GM19463 (cell line): ENCODE data around the gene ASPM.

Experiments used
- ATAC-seq: cut with Tn5 transposase; IDR thresholded peaks from one replicate; pipeline ENCODE4 v1.9.1; 2021; ENCODE audit warnings: mild to moderate bottlenecking, moderate library complexity; ENCODE audit not compliant: unreplicated experiment

Gene ASPM

DNA sequence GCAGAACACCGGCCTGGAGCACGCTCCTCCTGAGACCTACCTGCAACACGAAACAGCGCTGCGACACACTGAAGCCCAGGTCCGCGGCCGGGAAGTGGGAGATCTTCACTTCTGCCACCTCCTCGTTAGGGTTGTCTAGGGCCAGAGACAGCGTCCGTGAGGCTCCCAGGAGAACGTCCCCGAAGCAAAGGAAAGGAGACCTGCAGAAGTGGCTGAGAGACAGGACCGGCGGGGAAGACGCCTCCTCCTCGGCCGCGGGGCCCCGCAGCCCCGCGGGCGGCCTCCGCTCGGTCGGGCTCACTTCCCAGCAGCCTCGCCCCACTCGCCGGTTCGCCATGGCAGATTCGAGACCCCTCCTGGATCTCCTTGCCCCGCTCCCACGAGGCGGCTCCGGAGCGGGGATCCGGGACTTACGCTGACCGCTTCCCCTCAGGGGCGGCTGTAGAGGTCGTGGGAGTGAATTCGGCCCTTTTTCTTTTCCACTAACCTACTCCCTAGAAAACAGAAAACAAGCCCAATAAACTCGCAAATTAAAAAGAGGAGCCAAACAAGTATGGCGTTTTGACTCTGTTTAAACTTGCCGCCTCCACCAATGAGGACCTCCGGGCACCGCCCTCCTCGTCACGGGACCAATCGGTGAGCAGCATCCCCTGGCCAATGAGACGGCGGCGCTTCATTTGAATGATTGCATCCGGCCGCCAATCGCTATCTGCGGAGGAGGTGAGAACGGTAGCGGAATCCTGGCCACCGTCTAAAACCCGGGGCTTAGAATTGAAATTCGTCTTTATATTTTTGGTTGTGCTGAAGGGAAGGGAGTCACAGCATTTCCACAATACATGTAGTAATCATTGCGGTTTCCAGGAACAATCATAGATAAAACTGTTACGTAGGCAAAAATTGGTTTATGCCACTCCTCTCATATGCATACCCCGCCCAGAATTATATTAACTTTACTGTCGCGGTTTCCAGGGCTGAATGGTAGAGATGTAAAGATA, at the start of gene ASPM:
Gene ASPM, minus strand, starts transcription at position 569 of the 995 bp plus-strand sequence. Its CDS starts 232 bp downstream, at position 337.
- ATAC-seq, result peak; percentile 98

- ATAC-seq, result no peak
These were observed 48.6 kb upstream of the ASPM start for GRCh38 chr1:197195100-197195499.

DNA sequence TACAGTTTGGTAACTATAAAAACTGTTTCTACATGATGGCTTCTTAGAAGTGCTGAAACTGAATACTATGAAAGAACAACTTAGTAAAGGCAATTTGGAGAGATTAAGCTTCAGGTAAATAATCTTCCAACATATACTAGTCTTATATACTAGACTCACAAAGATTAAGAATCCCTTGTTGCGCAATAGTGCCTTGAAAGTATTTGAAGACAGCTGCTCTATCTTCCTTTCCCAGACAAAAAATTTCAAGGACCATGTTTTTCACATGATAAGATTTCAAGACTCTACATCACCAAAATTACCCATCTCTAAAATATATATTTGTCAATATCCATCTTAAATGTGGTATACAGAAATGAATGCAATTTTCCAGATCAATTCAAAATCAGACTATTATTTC, 37.7 kb upstream of the ASPM start:
- ATAC-seq, result no peak

DNA sequence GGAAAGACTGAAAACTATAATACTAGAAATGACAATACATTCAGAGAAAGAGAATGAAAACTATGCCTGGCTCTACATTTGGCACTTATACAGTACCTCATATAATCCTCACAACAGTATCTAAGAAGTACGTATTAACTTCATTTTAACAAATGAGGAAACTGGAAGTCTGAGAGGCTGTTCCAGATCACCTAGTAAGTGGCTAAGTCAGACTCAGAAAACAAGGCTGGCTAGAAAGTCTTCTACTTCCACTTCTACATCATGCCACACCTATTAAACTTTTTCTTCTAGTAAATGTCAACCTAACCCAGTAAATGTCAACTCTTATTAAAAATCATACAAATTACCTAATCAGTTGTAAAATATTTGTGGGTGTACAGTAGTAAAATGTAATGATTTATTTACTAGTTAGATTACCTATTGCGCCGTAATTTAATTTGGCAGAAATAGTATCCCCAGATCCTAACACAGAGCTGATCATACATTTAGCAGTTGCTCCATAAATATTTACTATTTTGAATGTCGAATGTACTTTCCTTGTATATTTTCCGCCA, 36.8 kb upstream of the ASPM start:
- no peak for ATAC-seq

GRCh38 chr1:197182716-197183115, 36.2 kb upstream of the ASPM start:
- no peak for ATAC-seq

- ATAC-seq, result peak; percentile 38
These were observed 35.5 kb upstream of the ASPM start for GRCh38 chr1:197181982-197182381.

GRCh38 chr1:197180252-197180878, 33.9 kb upstream of the ASPM start:
- ATAC-seq, result peak; percentile 49

GRCh38 chr1:197178998-197179397, 32.5 kb upstream of the ASPM start:
- ATAC-seq, result peak; percentile 50

- ATAC-seq, result no peak
These were observed 28.3 kb upstream of the ASPM start for GRCh38 chr1:197174818-197175217.

- no peak for ATAC-seq
These were observed 27.4 kb upstream of the ASPM start for GRCh38 chr1:197173571-197174507.

GRCh38 chr1:197171531-197171930, 25.1 kb upstream of the ASPM start:
- ATAC-seq, result no peak

GRCh38 chr1:197170538-197170937, 24.1 kb upstream of the ASPM start:
- no peak for ATAC-seq

DNA sequence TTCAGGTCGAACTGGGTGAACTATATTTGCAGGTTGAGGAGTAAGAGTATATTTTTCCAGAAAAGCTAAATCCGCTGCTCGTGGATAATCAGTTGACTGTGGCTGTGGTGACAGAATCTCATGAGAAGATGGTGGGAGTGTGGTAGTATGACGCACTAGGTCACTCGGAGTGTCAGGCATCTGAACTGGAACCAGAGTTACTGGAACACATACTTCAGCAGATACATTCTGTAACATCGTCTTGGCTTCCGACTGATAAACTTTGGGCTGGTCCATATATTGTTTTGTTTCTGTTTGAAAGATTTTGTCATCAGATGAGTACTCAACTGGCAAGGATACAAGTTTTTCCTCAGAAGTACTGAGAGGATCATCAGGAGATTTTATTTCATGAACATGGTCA, 13.0 kb upstream of the ASPM start:
- ATAC-seq, result no peak

DNA sequence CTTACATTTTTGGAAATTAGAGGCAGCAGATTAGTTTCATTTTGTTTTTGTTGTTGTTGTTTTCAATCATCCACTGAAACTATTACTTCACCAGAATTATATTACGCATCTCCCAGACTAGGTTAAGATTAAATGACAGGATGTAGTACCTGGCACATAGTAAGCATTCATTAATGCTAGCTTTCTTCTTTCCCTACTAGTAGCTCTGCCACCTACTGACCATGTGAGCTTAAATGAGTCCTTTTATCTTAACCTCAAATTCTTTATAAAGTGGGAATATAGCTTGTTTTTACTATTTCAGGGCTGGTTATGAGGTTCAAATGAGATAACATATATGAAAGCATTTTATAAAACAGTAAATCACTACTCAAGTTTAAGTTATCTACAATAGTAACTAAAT, 10.2 kb upstream of the ASPM start:
- no peak for ATAC-seq

DNA sequence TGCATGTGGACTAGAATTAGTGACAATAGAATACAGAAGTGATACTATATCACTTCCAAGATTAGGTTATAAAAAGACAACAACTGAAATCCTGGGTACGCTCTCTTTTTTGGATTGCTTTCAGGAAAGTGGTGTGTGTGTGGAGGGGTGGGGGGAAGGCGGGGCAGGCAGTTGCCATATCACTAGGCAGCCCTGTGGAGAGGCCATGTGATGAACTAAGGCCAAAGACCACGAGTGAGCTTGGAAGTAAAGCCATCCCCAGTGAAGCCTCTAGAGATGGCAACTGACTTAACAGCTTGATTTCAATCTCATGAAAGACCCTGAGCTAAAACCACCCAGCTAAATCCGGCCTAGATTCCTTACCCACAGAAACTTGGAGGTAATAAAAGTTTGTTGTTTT, 6.2 kb upstream of the ASPM start:
- no peak for ATAC-seq

DNA sequence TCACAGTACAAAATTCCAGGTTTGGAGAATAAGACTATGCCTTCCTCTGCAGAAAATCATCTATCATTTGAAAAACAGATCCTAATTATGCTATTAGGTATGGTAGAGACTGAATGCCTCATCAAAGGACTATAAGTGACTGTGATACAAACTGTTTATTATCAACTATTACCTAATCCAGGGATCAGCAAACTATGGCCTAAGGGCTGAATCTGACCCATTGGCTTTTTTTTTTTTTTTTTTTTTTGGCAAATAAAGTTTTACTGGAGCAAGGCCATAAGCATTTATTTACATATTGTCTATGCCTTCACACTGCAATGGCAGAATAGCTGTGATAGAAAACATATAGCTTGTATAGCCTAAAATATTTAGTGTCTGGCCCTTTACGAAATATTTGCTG, 4.7 kb upstream of the ASPM start:
- ATAC-seq, result no peak

DNA sequence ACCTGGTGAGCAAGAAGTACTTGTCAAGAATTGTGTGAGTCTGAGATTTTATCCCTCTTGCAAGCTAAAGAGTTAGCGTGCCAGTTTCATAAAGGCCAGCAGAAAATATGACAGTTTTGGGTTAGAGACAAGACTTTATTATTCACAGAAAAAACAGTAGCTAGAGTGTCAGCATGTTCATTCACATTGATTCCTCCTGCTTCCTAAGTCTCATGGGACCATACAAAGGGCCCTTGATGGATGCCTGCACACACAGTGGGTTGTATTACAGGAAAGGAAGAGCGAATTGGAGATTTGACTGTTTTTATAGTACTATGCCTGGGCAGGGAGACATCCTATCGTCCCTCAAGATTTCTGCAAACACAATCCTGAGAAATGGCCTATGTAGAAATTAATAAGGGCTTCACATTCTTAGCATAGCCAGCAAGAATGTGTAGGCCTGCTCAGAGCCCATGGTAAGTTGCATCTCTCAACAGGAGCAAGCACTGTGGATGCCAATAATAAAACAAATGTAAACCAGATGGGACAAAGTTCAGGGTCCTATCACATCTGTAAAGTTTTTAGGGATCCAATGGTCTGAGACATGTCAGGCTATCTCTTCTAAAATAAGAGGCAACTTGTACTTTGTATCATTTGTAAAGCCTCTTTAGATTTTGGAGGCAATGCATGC, 4.0 kb upstream of the ASPM start:
- ATAC-seq, result no peak

- no peak for ATAC-seq
These were observed 2.9 kb upstream of the ASPM start for GRCh38 chr1:197149340-197149739.

DNA sequence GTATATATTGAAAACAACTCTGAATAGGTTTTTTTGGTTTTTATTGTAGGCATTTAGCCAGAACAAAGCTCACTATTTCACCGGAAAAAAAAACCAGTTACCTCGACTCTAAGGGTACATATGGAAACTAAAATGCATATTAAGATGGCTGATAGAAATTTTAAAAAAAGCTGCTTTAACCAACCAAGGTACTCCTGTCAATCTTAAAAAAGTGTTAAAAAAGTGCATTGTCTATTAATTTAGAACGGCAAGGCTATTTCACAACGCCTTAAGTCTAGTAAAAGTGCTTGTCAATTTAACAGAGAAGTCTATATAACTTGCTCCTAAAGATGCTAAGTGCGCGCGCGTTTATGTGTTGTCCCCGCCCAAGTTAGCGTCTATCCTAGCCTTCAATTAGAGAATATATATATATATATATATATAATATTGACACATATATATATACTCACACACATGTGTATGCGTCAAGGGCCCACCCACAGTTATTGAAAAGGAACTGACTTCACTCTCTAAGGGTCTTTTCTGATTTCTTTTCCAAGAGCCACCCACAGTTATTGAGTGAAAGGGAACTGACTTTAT, 934 bp downstream of the ASPM start:
- no peak for ATAC-seq
